Left ventricle myocardium superior (tissue), 1 donor: ENCODE measurements around the gene SGPP2. TPM values are rescaled to one million over a fixed set of nuclear protein-coding genes. Genes with fewer than 3 reads are reported as not detected.

Experiments used
- ATAC-seq: fragments of 200-7000 bp; cut with Tn5 transposase; one replicate; pipeline ENCODE4 v1.9.1; 2020; ENCODE audit warnings: mild to moderate bottlenecking, moderate library complexity
- DNase-seq: peaks from one replicate; pipeline ENCODE4 v3.0.0-alpha.2; 2020
- intact Hi-C: fragments of 100-400 bp; cut with micrococcal nuclease; formaldehyde crosslinking; loops from one replicate; pipeline ENCODE4 v1.11.0; 2022
- total RNA-seq: library from RNA; stranded (reverse); fragmentation: NEBNext Ultra II Directional; extraction: Animal tissue kit (Norgen Biotek cat#: 25700); gene quantifications from one replicate; pipeline ENCODE4 v1.2.1, GENCODE V29; 2021
- donor health status: DM: no; HTN: yes; CAD: no; lungs with severe emphysema.

The SGPP2 gene
- total RNA-seq, 1 donor from 2014 or later, result 30.6 TPM

DNA sequence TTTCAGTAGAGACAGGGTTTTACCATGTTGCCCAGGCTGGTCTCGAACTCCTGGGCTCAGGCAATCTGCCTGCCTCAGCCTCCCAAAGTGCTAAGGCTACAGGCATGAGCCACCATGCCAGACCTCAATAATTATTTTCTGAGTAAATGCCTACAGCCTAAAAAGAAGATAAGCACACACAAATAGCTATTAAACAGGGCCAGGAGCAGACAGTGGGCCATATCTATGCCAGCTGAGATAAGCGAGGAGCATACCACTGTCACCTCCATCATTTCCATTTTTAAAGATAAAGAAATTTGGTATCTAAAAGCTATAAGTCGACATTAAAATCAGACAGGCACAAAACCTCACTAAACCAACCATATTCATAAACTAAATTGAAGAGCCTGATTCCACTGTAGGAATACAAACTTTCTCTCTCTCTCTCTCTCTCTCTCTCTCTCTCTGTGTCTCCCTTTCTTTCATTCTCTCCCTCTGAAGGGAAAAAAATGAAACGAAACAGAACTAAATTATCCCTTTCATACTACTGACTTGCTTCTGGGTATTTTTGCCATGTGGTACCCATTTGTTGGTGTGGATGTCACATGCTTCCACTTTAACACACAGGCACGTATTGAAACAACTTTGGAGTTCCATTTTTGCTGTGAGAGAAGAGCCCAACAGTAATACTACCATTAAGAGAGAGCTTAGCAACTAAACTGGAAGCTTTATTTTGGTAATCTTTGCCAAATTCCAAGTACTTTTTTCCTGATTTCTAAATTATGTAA, 180.6 kb downstream of the SGPP2 start:
- no peak for DNase-seq
- no peak for ATAC-seq
- intact Hi-C loops, result loop anchor here (10.0 kb wide), 1 partner anchor 560 kb away; no protein-coding TSS in a partner anchor

DNA sequence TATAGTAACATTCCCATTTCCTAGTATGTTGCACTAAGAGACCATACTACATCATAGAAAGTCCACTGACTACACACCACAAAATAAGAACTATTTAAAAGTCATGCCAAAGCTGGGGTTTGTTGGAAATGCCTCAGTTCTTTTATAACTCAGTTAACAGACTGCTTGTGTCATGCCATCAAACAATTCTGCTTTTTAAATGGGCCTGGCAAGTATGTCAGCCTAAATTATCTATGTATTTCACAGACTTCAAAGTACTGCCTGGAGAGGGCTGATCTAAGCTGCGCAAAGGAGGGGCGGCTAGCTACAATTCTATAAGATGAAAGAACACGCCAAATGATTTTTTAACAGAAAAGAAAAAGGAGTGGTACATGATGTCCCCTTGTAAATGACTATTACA, 182.0 kb downstream of the SGPP2 start:
- ATAC-seq (no peak), DNase-seq (no peak)
- intact Hi-C loops, result loop anchor here (10.0 kb wide), 1 partner anchor 562 kb away; no protein-coding TSS in a partner anchor

DNA sequence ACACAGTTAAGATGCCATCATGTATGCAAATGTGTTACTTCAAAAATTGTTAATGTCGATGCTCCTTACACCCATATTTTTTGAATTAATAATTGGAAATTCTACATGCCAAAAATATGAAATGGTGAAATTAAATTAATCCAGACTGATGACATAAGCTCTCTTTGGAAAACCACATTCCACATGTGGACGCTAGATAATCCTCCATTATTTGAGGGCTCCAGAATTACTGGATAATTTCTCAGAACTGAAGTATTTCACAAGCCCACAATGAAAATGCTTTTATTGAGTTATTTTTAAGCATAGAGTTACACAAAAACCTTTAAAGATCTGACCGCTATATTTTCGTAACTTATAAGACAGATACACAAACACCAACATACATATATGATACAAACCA, 183.7 kb downstream of the SGPP2 start:
- DNase-seq, result no peak
- no peak for ATAC-seq
- intact Hi-C loops, result loop anchor here (10.0 kb wide), 1 partner anchor 563 kb away; no protein-coding TSS in a partner anchor

DNA sequence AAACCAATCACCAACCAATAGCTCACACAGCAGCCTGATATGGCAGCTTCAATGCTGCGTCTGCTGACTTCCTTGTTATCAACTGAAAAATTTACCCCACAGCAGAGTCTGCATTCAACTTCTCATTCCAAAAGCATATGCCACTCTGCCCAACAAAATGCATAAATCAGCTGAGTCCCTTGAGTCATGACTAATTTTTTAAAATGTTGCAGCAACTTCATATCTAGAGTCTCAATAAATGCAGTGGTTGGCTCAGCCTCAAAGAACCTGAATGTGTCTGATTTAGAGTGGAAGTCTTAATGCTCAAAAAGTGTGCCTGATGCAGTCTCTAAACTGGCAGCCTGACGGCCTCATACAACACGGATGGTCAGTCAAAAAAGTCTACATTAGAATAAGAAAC, 185.0 kb downstream of the SGPP2 start:
- ATAC-seq (no peak), DNase-seq (no peak)
- intact Hi-C loops, result loop anchor here (10.0 kb wide), 1 partner anchor 565 kb away; no protein-coding TSS in a partner anchor

Other genes with a start within 250 kb of the SGPP2 start
- gene PAX3, start 125.5 kb upstream of the SGPP2 start, total RNA-seq, result not detected
- 18.5 TPM for gene FARSB, start 231.5 kb downstream of the SGPP2 start, total RNA-seq
- 0.25 TPM for gene MOGAT1, start 247.1 kb downstream of the SGPP2 start, total RNA-seq